ENCODE results near the gene KCNQ1.

The KCNQ1 gene, protein sequence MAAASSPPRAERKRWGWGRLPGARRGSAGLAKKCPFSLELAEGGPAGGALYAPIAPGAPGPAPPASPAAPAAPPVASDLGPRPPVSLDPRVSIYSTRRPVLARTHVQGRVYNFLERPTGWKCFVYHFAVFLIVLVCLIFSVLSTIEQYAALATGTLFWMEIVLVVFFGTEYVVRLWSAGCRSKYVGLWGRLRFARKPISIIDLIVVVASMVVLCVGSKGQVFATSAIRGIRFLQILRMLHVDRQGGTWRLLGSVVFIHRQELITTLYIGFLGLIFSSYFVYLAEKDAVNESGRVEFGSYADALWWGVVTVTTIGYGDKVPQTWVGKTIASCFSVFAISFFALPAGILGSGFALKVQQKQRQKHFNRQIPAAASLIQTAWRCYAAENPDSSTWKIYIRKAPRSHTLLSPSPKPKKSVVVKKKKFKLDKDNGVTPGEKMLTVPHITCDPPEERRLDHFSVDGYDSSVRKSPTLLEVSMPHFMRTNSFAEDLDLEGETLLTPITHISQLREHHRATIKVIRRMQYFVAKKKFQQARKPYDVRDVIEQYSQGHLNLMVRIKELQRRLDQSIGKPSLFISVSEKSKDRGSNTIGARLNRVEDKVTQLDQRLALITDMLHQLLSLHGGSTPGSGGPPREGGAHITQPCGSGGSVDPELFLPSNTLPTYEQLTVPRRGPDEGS

GRCh38 chr11:2444821-2445745 lies at the start of gene KCNQ1:
Gene KCNQ1, plus strand, starts transcription at chr11:2445008. Its CDS starts 91 bp downstream, at chr11:2445099.
- no peak for DNase-seq

DNA sequence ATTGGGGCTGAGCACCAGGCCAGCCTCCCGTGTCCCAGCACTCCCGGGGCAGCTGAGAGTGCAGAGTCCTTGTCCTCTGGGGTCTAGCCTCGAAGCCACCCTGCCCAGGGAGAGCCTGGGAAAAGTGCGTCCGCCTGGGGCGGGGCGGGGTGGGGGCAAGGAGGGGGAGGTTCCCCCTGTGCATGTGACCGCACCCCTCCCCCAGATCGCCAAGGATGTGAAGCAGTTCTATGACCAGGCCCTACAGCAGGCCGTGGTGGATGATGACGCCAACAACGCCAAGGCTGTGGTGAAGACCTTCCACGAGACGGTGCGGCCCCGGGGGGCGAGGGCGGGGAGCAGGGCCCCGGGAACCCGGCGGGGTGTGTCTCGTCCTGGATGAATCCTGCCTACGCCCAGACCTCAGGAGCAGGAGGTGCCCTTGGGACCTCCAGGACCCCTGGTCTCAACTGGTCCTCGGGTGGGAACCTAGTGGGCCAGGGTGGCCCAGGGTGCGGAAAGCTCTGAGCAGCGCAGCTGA lies 49.5 kb upstream of the KCNQ1 start:
- DNase-seq, result no peak

DNA sequence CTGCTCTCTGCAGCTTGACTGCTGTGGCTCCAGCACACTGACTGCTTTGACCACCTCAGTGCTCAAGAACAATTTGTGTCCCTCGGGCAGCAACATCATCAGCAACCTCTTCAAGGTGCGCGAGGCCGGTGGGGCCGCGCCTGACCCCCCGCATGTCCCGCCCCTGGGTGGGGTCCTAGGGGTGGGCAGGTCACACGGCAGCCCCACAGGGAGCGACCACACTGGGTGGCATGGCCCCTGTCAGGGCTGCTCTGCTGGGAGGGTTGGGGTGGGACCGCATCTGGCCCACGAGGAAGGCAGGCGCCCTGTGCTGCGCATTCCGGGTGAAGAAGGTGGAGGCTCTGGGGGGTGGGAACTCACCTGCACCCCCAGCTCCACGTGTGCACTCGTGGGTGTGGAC lies 49.0 kb upstream of the KCNQ1 start:
- no peak for DNase-seq

- no peak for DNase-seq
Measured at GRCh38 chr11:2396471-2396870, 48.3 kb upstream of the KCNQ1 start.

DNA sequence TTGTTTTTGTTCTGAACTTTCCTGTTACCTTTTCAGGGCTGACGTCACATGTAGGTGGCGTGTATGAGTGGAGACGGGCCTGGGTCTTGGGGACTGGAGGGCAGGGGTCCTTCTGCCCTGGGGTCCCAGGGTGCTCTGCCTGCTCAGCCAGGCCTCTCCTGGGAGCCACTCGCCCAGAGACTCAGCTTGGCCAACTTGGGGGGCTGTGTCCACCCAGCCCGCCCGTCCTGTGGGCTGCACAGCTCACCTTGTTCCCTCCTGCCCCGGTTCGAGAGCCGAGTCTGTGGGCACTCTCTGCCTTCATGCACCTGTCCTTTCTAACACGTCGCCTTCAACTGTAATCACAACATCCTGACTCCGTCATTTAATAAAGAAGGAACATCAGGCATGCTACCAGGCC lies 47.8 kb upstream of the KCNQ1 start:
- DNase-seq, result no peak

- no peak for DNase-seq
Measured at GRCh38 chr11:2398664-2399355, 46.0 kb upstream of the KCNQ1 start.

DNA sequence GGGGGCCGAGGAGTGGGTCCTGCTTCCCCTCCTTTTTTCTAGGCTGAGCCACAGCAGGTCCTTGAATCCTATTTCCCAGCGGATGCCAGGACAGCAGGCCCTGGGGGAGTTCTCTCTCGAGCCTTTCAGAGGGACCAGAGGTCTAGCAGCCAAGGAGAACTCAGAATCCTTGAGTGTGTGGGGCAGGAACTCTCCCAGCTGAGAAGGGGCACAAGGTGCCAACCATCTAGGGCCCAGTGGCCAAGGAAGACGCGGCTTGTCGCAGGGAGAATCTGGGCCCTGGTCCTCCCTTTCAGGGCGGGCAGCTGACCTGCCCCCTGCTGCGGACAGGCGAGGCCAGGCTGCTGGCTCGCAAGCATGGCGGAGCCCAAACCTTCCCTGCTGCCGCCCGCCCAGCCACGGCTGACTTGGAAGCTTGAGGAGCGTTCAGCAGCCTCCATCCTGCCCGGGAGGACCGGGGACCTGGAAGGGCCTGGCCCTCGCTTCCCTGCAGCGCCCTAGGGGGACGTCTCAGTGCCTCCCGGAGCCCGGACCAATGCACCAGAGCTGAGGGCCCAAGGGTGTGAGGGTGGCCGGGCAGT lies 45.2 kb upstream of the KCNQ1 start:
- DNase-seq, result no peak

GRCh38 chr11:2400069-2400761 lies 44.6 kb upstream of the KCNQ1 start, which contains the start of gene TSSC4:
Gene TSSC4, plus strand, starts transcription at chr11:2400750. Its CDS starts 1,884 bp downstream, at chr11:2402634.
- peak; percentile 100 for DNase-seq

GRCh38 chr11:2400762-2401435 lies 43.9 kb upstream of the KCNQ1 start:
- DNase-seq, result no peak

DNA sequence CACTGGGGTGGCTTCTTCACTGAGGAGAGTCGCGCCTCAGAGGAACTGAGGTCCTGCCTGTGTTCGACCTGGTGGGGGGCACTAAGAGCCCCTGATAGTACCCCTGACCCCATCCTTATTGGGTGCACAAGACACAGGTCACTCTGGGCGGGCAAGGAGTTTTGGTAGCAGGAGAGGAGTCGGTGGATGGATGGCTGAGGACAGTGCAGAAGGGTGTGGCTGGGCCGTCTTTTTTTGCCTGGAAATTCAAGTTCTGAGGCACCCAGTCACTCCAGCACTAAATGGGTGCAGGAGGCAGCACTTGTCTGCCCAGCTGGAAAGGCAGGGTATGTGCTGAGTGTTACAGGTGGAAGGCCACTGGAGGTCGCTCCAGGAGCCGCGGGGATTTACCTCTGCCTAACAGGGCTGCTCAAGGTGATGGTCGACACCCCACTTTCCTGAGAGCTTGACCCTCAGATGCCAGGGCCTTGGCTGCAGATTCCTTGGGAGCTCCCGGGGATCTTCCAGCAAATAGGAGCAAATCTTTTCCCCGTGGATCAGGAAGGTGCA lies 43.3 kb upstream of the KCNQ1 start:
- no peak for DNase-seq

DNA sequence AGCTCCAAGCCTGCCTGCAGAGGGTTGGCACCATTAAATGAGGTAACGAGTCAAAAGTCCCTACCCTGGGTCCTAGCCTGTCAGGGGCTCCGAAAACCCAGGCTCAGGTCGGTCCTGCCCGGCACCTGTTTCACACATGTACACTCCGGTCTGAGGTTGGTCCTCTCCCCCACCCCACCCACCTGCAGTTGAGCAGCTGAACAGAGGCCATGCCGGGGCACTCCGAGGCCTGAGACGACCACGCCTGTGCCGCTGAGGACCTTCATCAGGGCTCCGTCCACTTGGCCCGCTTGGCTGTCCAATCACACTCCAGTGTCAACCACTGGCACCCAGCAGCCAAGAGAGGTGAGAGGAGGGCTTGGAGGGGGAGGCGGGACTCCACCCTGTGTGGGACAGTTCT lies 42.7 kb upstream of the KCNQ1 start:
- DNase-seq, result no peak

DNA sequence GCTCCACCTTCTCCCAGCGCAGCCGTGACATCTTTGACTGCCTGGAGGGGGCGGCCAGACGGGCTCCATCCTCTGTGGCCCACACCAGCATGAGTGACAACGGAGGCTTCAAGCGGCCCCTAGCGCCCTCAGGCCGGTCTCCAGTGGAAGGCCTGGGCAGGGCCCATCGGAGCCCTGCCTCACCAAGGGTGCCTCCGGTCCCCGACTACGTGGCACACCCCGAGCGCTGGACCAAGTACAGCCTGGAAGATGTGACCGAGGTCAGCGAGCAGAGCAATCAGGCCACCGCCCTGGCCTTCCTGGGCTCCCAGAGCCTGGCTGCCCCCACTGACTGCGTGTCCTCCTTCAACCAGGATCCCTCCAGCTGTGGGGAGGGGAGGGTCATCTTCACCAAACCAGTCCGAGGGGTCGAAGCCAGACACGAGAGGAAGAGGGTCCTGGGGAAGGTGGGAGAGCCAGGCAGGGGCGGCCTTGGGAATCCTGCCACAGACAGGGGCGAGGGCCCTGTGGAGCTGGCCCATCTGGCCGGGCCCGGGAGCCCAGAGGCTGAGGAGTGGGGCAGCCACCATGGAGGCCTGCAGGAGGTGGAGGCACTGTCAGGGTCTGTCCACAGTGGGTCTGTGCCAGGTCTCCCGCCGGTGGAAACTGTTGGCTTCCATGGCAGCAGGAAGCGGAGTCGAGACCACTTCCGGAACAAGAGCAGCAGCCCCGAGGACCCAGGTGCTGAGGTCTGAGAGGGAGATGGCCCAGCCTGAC lies 41.7 kb upstream of the KCNQ1 start:
- DNase-seq, result no peak

GRCh38 chr11:2404735-2405196 lies 40.0 kb upstream of the KCNQ1 start:
- no peak for DNase-seq

DNA sequence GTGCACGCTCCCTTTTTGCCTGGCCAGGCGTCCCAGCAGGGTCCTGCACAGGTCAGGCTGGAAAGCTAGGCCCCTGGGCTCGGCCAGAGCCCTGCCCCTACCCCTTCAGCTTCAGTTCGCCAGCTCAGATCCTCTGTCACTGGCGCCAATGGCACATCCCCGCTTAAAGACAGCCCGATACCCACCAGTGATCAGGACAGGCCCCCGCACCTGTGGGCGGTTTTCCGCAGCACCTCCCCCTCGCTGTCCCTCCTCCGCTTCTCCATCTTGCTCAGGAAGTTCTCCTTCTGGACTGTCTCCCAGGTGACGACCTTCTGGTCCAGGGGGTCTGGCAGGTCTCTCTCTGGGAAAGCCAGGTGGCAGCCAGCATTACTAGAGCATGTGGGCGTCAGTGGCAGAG lies 38.4 kb upstream of the KCNQ1 start:
- no peak for DNase-seq

- DNase-seq, result no peak
Measured at GRCh38 chr11:2406878-2407410, 37.9 kb upstream of the KCNQ1 start.

- no peak for DNase-seq
Measured at GRCh38 chr11:2408671-2409070, 36.1 kb upstream of the KCNQ1 start.

- no peak for DNase-seq
Measured at GRCh38 chr11:2409126-2409525, 35.7 kb upstream of the KCNQ1 start.

GRCh38 chr11:2409611-2410468 lies 35.0 kb upstream of the KCNQ1 start:
- DNase-seq, result no peak

Measured in activated effector memory CD4-positive, alpha-beta T cell treated with Interleukin-2 at 50 U/mL for 16 hours (primary cell).